PFSK-1 (cell line): ENCODE measurements around the gene MGAT1.

Source experiments
- POLR2AphosphoS5 ChIP-seq: IDR thresholded peaks from 2 replicates; pipeline ENCODE4 v1.6.1; 2012; ENCODE audit warnings: low read depth, mild to moderate bottlenecking, control low read depth, low read length, moderate library complexity
- TAF1 ChIP-seq: IDR thresholded peaks from 2 replicates; pipeline ENCODE4 v1.6.1; 2012; ENCODE audit warnings: low read length, control low read depth, borderline replicate concordance; ENCODE audit not compliant: insufficient read depth

GRCh38 chr5:180782748-180783147, 19.9 kb downstream of the MGAT1 start:
- TF ChIP-seq POLR2AphosphoS5 (no peak), TAF1 (no peak)
